ENCODE results near the gene TOMT. TPM values are rescaled to one million over a fixed set of nuclear protein-coding genes. Genes with fewer than 3 reads are reported as not detected.
"Not testable (repeated sequence)": the region's sequence is repeated elsewhere in the genome, so short reads cannot be mapped to it uniquely, and the experiment has no call there.

Gene TOMT
- total RNA-seq, 1 experiment from 2014 or later = 0.26 TPM

GRCh38 chr11:72136684-72137262 is 31.0 kb downstream of the TOMT start:
- H4K20me1 ChIP-seq (ENCODE audit: insufficient read depth, low read depth, low read length) = no peaks in the 10 kb centered on the region
- H3K9me3 ChIP-seq (ENCODE audit: low read length) = no peaks in the 10 kb centered on the region
- no peak overlapping the region for H3K4me2 ChIP-seq (ENCODE audit: low read depth, low read length, poor library complexity, severe bottlenecking)
- H3K27me3 ChIP-seq (ENCODE audit: low read length) = no peaks in the 10 kb centered on the region
- no peaks in the 10 kb centered on the region for H3K9me2 ChIP-seq (replicated peaks; ENCODE audit: insufficient read depth, low read length)
- H3K4me3 ChIP-seq (ENCODE audit: low read length) = no peak overlapping the region
- no peaks in the 10 kb centered on the region for H3K79me2 ChIP-seq (ENCODE audit: low read length)
- H3K27ac ChIP-seq (ENCODE audit: low read length) = no peak overlapping the region
- no peak overlapping the region for H2AFZ ChIP-seq (ENCODE audit: low read length)
- no peak overlapping the region for H3K9ac ChIP-seq (ENCODE audit: low read length)
- H3K36me3 ChIP-seq (ENCODE audit: insufficient read depth, low read length) = no peaks in the 10 kb centered on the region
- no peaks in the 10 kb centered on the region for H3K4me1 ChIP-seq (ENCODE audit: low read length)
- no peak for DNase-seq

GRCh38 chr11:72138821-72139390 is 33.2 kb downstream of the TOMT start:
- H2AFZ ChIP-seq (ENCODE audit: low read length) = no peak overlapping the region
- H3K36me3 ChIP-seq (ENCODE audit: insufficient read depth, low read length) = no peaks in the 10 kb centered on the region
- no peaks in the 10 kb centered on the region for H3K27me3 ChIP-seq (ENCODE audit: low read length)
- H3K9me3 ChIP-seq (ENCODE audit: low read length) = no peaks in the 10 kb centered on the region
- H3K79me2 ChIP-seq (ENCODE audit: low read length) = no peaks in the 10 kb centered on the region
- H3K4me3 ChIP-seq (ENCODE audit: low read length) = no peak overlapping the region
- H3K4me1 ChIP-seq (ENCODE audit: low read length) = peaks cover 3% of the 10 kb centered on the region; the same call in 1 of the 2 replicates
- no peaks in the 10 kb centered on the region for H4K20me1 ChIP-seq (ENCODE audit: insufficient read depth, low read depth, low read length)
- no peak overlapping the region for H3K27ac ChIP-seq (ENCODE audit: low read length)
- no peak for DNase-seq
- H3K9ac ChIP-seq (ENCODE audit: low read length) = no peak overlapping the region
- no peaks in the 10 kb centered on the region for H3K9me2 ChIP-seq (replicated peaks; ENCODE audit: insufficient read depth, low read length)
- no peak overlapping the region for H3K4me2 ChIP-seq (ENCODE audit: low read depth, low read length, poor library complexity, severe bottlenecking)

DNA sequence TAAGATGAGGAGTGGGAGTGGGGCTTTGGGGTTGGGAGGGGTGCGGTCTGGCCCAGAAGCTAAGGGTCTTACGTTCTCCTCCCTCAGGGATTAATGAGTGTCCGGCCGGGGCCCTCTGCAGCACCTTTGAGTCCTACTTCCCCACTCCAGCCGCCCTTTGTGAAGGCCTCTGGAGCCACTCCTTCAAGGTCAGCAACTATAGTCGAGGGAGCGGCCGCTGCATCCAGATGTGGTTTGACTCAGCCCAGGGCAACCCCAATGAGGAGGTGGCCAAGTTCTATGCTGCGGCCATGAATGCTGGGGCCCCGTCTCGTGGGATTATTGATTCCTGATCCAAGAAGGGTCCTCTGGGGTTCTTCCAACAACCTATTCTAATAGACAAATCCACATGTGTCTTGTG is 33.8 kb downstream of the TOMT start:
- H3K27me3 ChIP-seq (ENCODE audit: low read length) = no peaks in the 10 kb centered on the region
- H3K4me2 ChIP-seq (ENCODE audit: low read depth, low read length, poor library complexity, severe bottlenecking) = no peak overlapping the region
- no peak overlapping the region for H3K9ac ChIP-seq (ENCODE audit: low read length)

GRCh38 chr11:72140661-72141060 is 34.9 kb downstream of the TOMT start:
- DNase-seq = no peak
- Histone ChIP-seq H3K4me3 (ENCODE audit: low read length) (no peak overlapping the region), H4K20me1 (ENCODE audit: insufficient read depth, low read depth, low read length) (no peaks in the 10 kb centered on the region), H3K9ac (ENCODE audit: low read length) (no peak overlapping the region), H3K4me1 (ENCODE audit: low read length) (peaks cover 6% of the 10 kb centered on the region; the same call in 1 of the 2 replicates), H3K36me3 (ENCODE audit: insufficient read depth, low read length) (no peaks in the 10 kb centered on the region), H3K4me2 (ENCODE audit: low read depth, low read length, poor library complexity, severe bottlenecking) (no peak overlapping the region), H2AFZ (ENCODE audit: low read length) (no peak overlapping the region), H3K9me2 (replicated peaks; ENCODE audit: insufficient read depth, low read length) (no peaks in the 10 kb centered on the region), H3K9me3 (ENCODE audit: low read length) (no peaks in the 10 kb centered on the region), H3K79me2 (ENCODE audit: low read length) (no peaks in the 10 kb centered on the region), H3K27me3 (ENCODE audit: low read length) (no peaks in the 10 kb centered on the region), H3K27ac (ENCODE audit: low read length) (no peak overlapping the region)

More for the DNA sequence above, 33.8 kb downstream of the TOMT start:
- no peaks in the 10 kb centered on the region for H3K36me3 ChIP-seq (ENCODE audit: insufficient read depth, low read length)
- peaks cover 6% of the 10 kb centered on the region; the same call in 1 of the 2 replicates for H3K4me1 ChIP-seq (ENCODE audit: low read length)
- H3K9me2 ChIP-seq (replicated peaks; ENCODE audit: insufficient read depth, low read length) = no peaks in the 10 kb centered on the region
- H3K27ac ChIP-seq (ENCODE audit: low read length) = no peak overlapping the region
- no peaks in the 10 kb centered on the region for H3K9me3 ChIP-seq (ENCODE audit: low read length)
- H3K4me3 ChIP-seq (ENCODE audit: low read length) = no peak overlapping the region
- no peak for DNase-seq
- no peaks in the 10 kb centered on the region for H3K79me2 ChIP-seq (ENCODE audit: low read length)
- H4K20me1 ChIP-seq (ENCODE audit: insufficient read depth, low read depth, low read length) = no peaks in the 10 kb centered on the region
- no peak overlapping the region for H2AFZ ChIP-seq (ENCODE audit: low read length)

GRCh38 chr11:72141066-72141465 is 35.3 kb downstream of the TOMT start:
- DNase-seq = no peak
- H3K79me2 ChIP-seq (ENCODE audit: low read length) = no peaks in the 10 kb centered on the region
- H3K4me1 ChIP-seq (ENCODE audit: low read length) = peaks cover 6% of the 10 kb centered on the region; the same call in 1 of the 2 replicates
- H3K36me3 ChIP-seq (ENCODE audit: insufficient read depth, low read length) = no peaks in the 10 kb centered on the region
- H3K27me3 ChIP-seq (ENCODE audit: low read length) = no peaks in the 10 kb centered on the region
- H3K4me3 ChIP-seq (ENCODE audit: low read length) = no peak overlapping the region
- no peak overlapping the region for H3K9ac ChIP-seq (ENCODE audit: low read length)
- H3K27ac ChIP-seq (ENCODE audit: low read length) = no peak overlapping the region
- H3K4me2 ChIP-seq (ENCODE audit: low read depth, low read length, poor library complexity, severe bottlenecking) = no peak overlapping the region
- H3K9me2 ChIP-seq (replicated peaks; ENCODE audit: insufficient read depth, low read length) = no peaks in the 10 kb centered on the region
- no peak overlapping the region for H2AFZ ChIP-seq (ENCODE audit: low read length)
- H3K9me3 ChIP-seq (ENCODE audit: low read length) = no peaks in the 10 kb centered on the region
- H4K20me1 ChIP-seq (ENCODE audit: insufficient read depth, low read depth, low read length) = no peaks in the 10 kb centered on the region

DNA sequence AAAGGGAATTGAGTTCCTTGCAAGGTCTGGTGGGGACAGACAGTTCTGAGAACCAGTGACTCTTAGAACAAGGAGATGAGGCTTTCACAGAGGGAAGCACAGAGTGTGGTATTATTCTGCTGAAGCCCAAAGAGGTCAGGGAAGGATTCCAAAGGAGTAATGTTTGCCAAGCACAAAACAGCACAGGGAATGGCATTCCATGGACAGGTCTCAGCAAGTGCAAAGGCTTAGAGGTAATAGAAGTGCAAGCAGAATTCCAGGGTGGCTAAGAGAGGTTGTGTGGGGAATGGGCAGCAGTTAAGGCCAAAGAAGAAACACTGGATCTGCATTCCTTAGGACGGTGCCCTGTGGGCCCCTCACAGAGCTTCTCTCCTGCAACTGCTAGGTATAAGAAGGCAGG is 36.4 kb downstream of the TOMT start:
- H2AFZ ChIP-seq (ENCODE audit: low read length); H3K9ac ChIP-seq (ENCODE audit: low read length); DNase-seq; H3K27ac ChIP-seq (ENCODE audit: low read length); H3K36me3 ChIP-seq (ENCODE audit: insufficient read depth, low read length); H3K9me3 ChIP-seq (ENCODE audit: low read length); H3K27me3 ChIP-seq (ENCODE audit: low read length); H4K20me1 ChIP-seq (ENCODE audit: insufficient read depth, low read depth, low read length); H3K79me2 ChIP-seq (ENCODE audit: low read length); H3K4me1 ChIP-seq (ENCODE audit: low read length); H3K4me2 ChIP-seq (ENCODE audit: low read depth, low read length, poor library complexity, severe bottlenecking); H3K4me3 ChIP-seq (ENCODE audit: low read length); H3K9me2 ChIP-seq (replicated peaks; ENCODE audit: insufficient read depth, low read length): not testable (repeated sequence)

GRCh38 chr11:72142543-72142942 is 36.8 kb downstream of the TOMT start:
- H2AFZ ChIP-seq (ENCODE audit: low read length); H3K27me3 ChIP-seq (ENCODE audit: low read length); H3K4me2 ChIP-seq (ENCODE audit: low read depth, low read length, poor library complexity, severe bottlenecking); H3K4me1 ChIP-seq (ENCODE audit: low read length); H3K9ac ChIP-seq (ENCODE audit: low read length); H3K9me3 ChIP-seq (ENCODE audit: low read length); H3K36me3 ChIP-seq (ENCODE audit: insufficient read depth, low read length); H3K27ac ChIP-seq (ENCODE audit: low read length); H3K79me2 ChIP-seq (ENCODE audit: low read length); H3K9me2 ChIP-seq (replicated peaks; ENCODE audit: insufficient read depth, low read length); H4K20me1 ChIP-seq (ENCODE audit: insufficient read depth, low read depth, low read length); H3K4me3 ChIP-seq (ENCODE audit: low read length); DNase-seq: not testable (repeated sequence)

- Histone ChIP-seq H3K9me2 (replicated peaks; ENCODE audit: insufficient read depth, low read length) (no peaks in the 10 kb centered on the region), H3K4me2 (ENCODE audit: low read depth, low read length, poor library complexity, severe bottlenecking) (no peak overlapping the region), H4K20me1 (ENCODE audit: insufficient read depth, low read depth, low read length) (no peaks in the 10 kb centered on the region), H3K9me3 (ENCODE audit: low read length) (no peaks in the 10 kb centered on the region), H3K4me1 (ENCODE audit: low read length) (peaks cover 6% of the 10 kb centered on the region; the same call in 1 of the 2 replicates), H3K9ac (ENCODE audit: low read length) (no peak overlapping the region), H3K4me3 (ENCODE audit: low read length) (no peak overlapping the region), H3K36me3 (ENCODE audit: insufficient read depth, low read length) (no peaks in the 10 kb centered on the region), H3K27me3 (ENCODE audit: low read length) (no peaks in the 10 kb centered on the region), H3K27ac (ENCODE audit: low read length) (no peak overlapping the region), H3K79me2 (ENCODE audit: low read length) (no peaks in the 10 kb centered on the region), H2AFZ (ENCODE audit: low read length) (no peak overlapping the region)
- no peak for DNase-seq
These were observed 39.3 kb downstream of the TOMT start for GRCh38 chr11:72144807-72145565.
